ENCODE data around the gene NSRP1. TPM values are rescaled to one million over a fixed set of nuclear protein-coding genes. Genes with fewer than 3 reads are reported as not detected.

NSRP1 gene
- total RNA-seq, 1 experiment from 2014 or later = 34.3 TPM

DNA sequence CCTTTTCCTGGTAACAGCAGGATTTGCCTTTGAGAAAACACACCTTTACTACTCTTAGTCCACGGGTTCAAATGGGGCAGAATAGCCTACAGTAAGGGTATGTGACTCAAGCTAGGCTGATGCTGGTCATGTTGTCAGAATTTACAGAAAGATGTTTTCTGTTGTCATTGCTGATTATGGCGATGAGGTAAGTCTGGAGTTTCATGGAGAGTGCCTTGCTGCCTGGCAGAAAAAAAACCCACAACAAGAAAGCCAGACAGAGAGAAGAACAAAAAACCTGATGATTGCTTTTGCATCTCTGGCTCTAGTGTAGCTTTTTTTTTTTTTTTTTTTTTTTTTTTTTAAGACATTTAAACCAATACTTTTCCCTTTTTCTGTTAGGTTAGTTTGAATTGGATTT, 71.0 kb downstream of the NSRP1 start:
- BruUV-seq (replicated peaks) = no TSS peak
- H3K79me2 ChIP-seq (ENCODE audit: low read depth) = no peaks in the 10 kb centered on the region
- H2AFZ ChIP-seq = no peak overlapping the region
- TF ChIP-seq CTCF (conservative IDR thresholded peaks at IDR 0.05) (no peak), EZH2 (IDR thresholded peaks at IDR 0.05; ENCODE audit: low read depth) (no peak)
- intact Hi-C loops (cut with micrococcal nuclease; ENCODE audit: unreplicated experiment) = no loop called here
- H3K36me3 ChIP-seq (ENCODE audit: low read depth) = peaks cover 20% of the 10 kb centered on the region
- H3K9me3 ChIP-seq (ENCODE audit: insufficient read depth, low read depth) = no peaks in the 10 kb centered on the region
- H3K27me3 ChIP-seq (ENCODE audit: insufficient read depth, low read depth) = no peaks in the 10 kb centered on the region
- DNase-seq = no peak
- no peak overlapping the region for H3K4me3 ChIP-seq
- no peaks in the 10 kb centered on the region; the same call in 1 of the 2 replicates for H3K9me2 ChIP-seq (ENCODE audit: insufficient read depth)
- H3K27ac ChIP-seq = no peak overlapping the region
- no peaks in the 10 kb centered on the region for H4K20me1 ChIP-seq (ENCODE audit: insufficient read depth)
- no peaks in the 10 kb centered on the region; the same call in 1 of the 2 replicates for H3F3A ChIP-seq (ENCODE audit: insufficient read depth, low read depth)
- ChIA-PET POLR2A (ENCODE audit: unreplicated experiment) (no interaction called here), CTCF (no interaction called here)
- H3K4me2 ChIP-seq = no peak overlapping the region
- H3K4me1 ChIP-seq (replicated peaks; ENCODE audit: insufficient read depth) = no peaks in the 10 kb centered on the region

DNA sequence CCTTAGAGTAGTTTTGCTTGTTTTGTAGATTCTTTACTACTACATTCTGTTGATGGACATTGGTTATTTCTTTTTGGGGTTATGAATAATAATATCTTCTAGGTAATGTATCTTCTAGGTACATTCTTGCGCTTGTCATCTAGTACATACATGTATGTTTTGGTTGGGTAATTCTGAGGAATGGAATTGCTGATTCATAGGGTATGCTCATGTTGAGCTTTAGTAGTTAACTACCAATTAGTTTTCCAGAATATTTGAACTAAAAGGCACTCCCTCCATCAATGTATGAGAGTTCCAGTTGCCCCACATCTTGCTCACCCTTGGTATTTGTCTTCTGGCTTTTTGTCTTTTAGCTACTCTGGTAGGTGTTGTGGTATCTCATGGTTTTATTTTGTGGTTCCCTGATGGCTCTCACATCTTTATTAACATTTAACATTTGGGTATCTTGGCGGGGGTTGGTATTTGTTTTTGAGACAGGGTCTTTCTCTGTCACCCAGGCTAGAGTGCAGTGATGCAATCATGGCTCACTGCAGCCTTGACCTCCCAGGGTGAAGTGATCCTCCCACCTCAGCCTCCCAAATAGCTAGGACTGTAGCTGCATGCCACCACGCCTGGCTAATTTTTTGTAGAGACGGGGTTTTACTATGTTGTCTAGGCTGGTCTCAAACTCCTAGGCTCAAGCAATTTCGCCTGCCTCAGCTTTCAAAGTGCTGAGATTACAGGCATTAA, 71.8 kb downstream of the NSRP1 start:
- no peak overlapping the region for H3K4me2 ChIP-seq
- H4K20me1 ChIP-seq (ENCODE audit: insufficient read depth) = no peaks in the 10 kb centered on the region
- H3K27ac ChIP-seq = no peak overlapping the region
- no TSS peak for BruUV-seq (replicated peaks)
- CTCF ChIA-PET = interaction anchor here (0.6 kb wide), 3 partner anchors 11 to 51 kb away, joined by 3 to 16 read pairs (median 3); no protein-coding TSS in a partner anchor
- H3K27me3 ChIP-seq (ENCODE audit: insufficient read depth, low read depth) = no peaks in the 10 kb centered on the region
- TF ChIP-seq CTCF (conservative IDR thresholded peaks at IDR 0.05) = no peak
- TF ChIP-seq EZH2 (IDR thresholded peaks at IDR 0.05; ENCODE audit: low read depth) = no peak
- intact Hi-C loops (cut with micrococcal nuclease; ENCODE audit: unreplicated experiment) = no loop called here
- POLR2A ChIA-PET (ENCODE audit: unreplicated experiment) = no interaction called here
- H3K79me2 ChIP-seq (ENCODE audit: low read depth) = no peaks in the 10 kb centered on the region
- no peaks in the 10 kb centered on the region for H3K4me1 ChIP-seq (replicated peaks; ENCODE audit: insufficient read depth)
- H3K4me3 ChIP-seq = no peak overlapping the region
- H2AFZ ChIP-seq = no peak overlapping the region
- no peak for DNase-seq
- H3K36me3 ChIP-seq (ENCODE audit: low read depth) = peaks cover 20% of the 10 kb centered on the region
- no peaks in the 10 kb centered on the region for H3K9me3 ChIP-seq (ENCODE audit: insufficient read depth, low read depth)
- H3K9me2 ChIP-seq (ENCODE audit: insufficient read depth) = no peaks in the 10 kb centered on the region; the same call in 1 of the 2 replicates
- H3F3A ChIP-seq (ENCODE audit: insufficient read depth, low read depth) = no peaks in the 10 kb centered on the region; the same call in 1 of the 2 replicates

DNA sequence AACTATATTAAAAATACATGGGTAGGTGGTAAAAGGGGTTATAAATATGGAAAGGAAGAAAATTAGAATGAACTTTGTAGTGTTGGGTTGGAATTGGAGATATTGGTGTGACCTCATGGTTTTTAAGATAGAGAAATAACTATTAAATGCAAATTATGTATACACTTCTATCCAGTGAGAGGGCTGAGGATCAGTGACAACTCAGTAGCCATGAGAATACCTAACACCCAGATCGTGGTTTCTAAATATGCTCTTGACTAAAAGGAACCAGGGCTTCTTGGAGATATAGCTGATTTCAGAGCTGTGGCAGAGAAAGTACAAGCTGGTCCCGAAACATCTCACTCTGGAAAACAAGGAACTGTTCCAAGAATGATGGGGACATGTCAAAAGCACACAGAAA, 74.5 kb downstream of the NSRP1 start:
- H3F3A ChIP-seq (ENCODE audit: insufficient read depth, low read depth) = no peaks in the 10 kb centered on the region; the same call in 1 of the 2 replicates
- no peaks in the 10 kb centered on the region for H3K79me2 ChIP-seq (ENCODE audit: low read depth)
- DNase-seq = no peak
- no peak overlapping the region for H3K4me2 ChIP-seq
- no peaks in the 10 kb centered on the region; the same call in none of the 2 replicates for H3K9me2 ChIP-seq (ENCODE audit: insufficient read depth)
- no peak overlapping the region for H3K27ac ChIP-seq
- no peak overlapping the region for H3K4me3 ChIP-seq
- no peaks in the 10 kb centered on the region for H3K27me3 ChIP-seq (ENCODE audit: insufficient read depth, low read depth)
- ChIA-PET POLR2A (ENCODE audit: unreplicated experiment) (interaction anchor here (0.6 kb wide), 1 partner anchor 155 kb away, joined by 3 read pairs; no protein-coding TSS in a partner anchor), CTCF (no interaction called here)
- no peak overlapping the region for H2AFZ ChIP-seq
- H4K20me1 ChIP-seq (ENCODE audit: insufficient read depth) = no peaks in the 10 kb centered on the region
- no TSS peak for BruUV-seq (replicated peaks)
- TF ChIP-seq EZH2 (IDR thresholded peaks at IDR 0.05; ENCODE audit: low read depth) (no peak), CTCF (conservative IDR thresholded peaks at IDR 0.05) (no peak)
- H3K36me3 ChIP-seq (ENCODE audit: low read depth) = 0 out of 2 replicates have a peak, but pooled peaks cover 4% of the 10 kb centered on the region
- H3K4me1 ChIP-seq (replicated peaks; ENCODE audit: insufficient read depth) = no peaks in the 10 kb centered on the region
- no peaks in the 10 kb centered on the region for H3K9me3 ChIP-seq (ENCODE audit: insufficient read depth, low read depth)
- intact Hi-C loops (cut with micrococcal nuclease; ENCODE audit: unreplicated experiment) = no loop called here
